ENCODE measurements around the gene RPS16.

Gene RPS16

GRCh38 chr19:39385629-39386411, 49.9 kb downstream of the RPS16 start:
- TF ChIP-seq, protein P1, sequence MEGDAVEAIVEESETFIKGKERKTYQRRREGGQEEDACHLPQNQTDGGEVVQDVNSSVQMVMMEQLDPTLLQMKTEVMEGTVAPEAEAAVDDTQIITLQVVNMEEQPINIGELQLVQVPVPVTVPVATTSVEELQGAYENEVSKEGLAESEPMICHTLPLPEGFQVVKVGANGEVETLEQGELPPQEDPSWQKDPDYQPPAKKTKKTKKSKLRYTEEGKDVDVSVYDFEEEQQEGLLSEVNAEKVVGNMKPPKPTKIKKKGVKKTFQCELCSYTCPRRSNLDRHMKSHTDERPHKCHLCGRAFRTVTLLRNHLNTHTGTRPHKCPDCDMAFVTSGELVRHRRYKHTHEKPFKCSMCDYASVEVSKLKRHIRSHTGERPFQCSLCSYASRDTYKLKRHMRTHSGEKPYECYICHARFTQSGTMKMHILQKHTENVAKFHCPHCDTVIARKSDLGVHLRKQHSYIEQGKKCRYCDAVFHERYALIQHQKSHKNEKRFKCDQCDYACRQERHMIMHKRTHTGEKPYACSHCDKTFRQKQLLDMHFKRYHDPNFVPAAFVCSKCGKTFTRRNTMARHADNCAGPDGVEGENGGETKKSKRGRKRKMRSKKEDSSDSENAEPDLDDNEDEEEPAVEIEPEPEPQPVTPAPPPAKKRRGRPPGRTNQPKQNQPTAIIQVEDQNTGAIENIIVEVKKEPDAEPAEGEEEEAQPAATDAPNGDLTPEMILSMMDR (conservative IDR thresholded peaks at IDR 0.05) = no peak
- H3K27ac ChIP-seq = no peak overlapping the region

GRCh38 chr19:39384839-39385568, 50.7 kb downstream of the RPS16 start:
- no peak overlapping the region for H3K27ac ChIP-seq
- TF ChIP-seq, protein P1 (conservative IDR thresholded peaks at IDR 0.05) = no peak

Measured in VCaP (cell line).